ENCODE measurements around the gene THSD7A.

GRCh38 chr7:11436316-11436715 lies 395.7 kb downstream of the THSD7A start:
- TF ChIP-seq CTCF (IDR thresholded peaks at IDR 0.05; ENCODE audit: insufficient read depth, low read depth, low read length) = no peak
- no peak for TF ChIP-seq EZH2 (IDR thresholded peaks at IDR 0.05; ENCODE audit: insufficient read depth, low read length)
